Fibroblast of skin of left biceps (primary cell): ENCODE data around the gene RASGRP1.
"Not testable (repeated sequence)": the region's sequence is repeated elsewhere in the genome, so short reads cannot be mapped to it uniquely, and the experiment has no call there.

ENCODE experiments used
- DNase-seq, 2 experiments: peaks; one replicate each; pipeline ENCODE4 v3.0.0-alpha.2; 2013; ENCODE audit warnings: low read depth in 2 of 2

The RASGRP1 gene

GRCh38 chr15:38564557-38565286 lies at the start of gene RASGRP1:
Gene RASGRP1 (minus strand): TSS chr15:38564814. CDS start chr15:38564628, 186 bp downstream.
- no peak for DNase-seq

GRCh38 chr15:38613085-38613484 lies 48.5 kb upstream of the RASGRP1 start:
- no peak for DNase-seq

- no peak for DNase-seq
Observed at GRCh38 chr15:38612159-38612863, 47.7 kb upstream of the RASGRP1 start.

- no peak for DNase-seq
Observed at GRCh38 chr15:38611228-38611627, 46.6 kb upstream of the RASGRP1 start.

- no peak for DNase-seq
Observed at GRCh38 chr15:38610748-38611147, 46.1 kb upstream of the RASGRP1 start.

GRCh38 chr15:38609097-38609738 lies 44.6 kb upstream of the RASGRP1 start:
- DNase-seq = no peak

- DNase-seq = no peak
Observed at GRCh38 chr15:38608682-38609081, 44.1 kb upstream of the RASGRP1 start.

GRCh38 chr15:38605744-38606143 lies 41.1 kb upstream of the RASGRP1 start:
- no peak for DNase-seq

- DNase-seq = no peak
Observed at GRCh38 chr15:38603672-38604071, 39.1 kb upstream of the RASGRP1 start.

GRCh38 chr15:38602910-38603670 lies 38.5 kb upstream of the RASGRP1 start:
- no peak for DNase-seq

- no peak for DNase-seq
Observed at GRCh38 chr15:38600236-38600635, 35.6 kb upstream of the RASGRP1 start.

GRCh38 chr15:38598749-38599148 lies 34.1 kb upstream of the RASGRP1 start:
- DNase-seq = no peak

GRCh38 chr15:38597219-38597800 lies 32.7 kb upstream of the RASGRP1 start:
- no peak for DNase-seq

- DNase-seq = no peak
Observed at GRCh38 chr15:38593524-38593923, 28.9 kb upstream of the RASGRP1 start.

- DNase-seq = peak; percentile 39 to 49
Observed at GRCh38 chr15:38589502-38589901, 24.9 kb upstream of the RASGRP1 start.

- no peak for DNase-seq
Observed at GRCh38 chr15:38588672-38589071, 24.1 kb upstream of the RASGRP1 start.

- DNase-seq = no peak
Observed at GRCh38 chr15:38587214-38587613, 22.6 kb upstream of the RASGRP1 start.

GRCh38 chr15:38586005-38586404 lies 21.4 kb upstream of the RASGRP1 start:
- not testable (repeated sequence) for DNase-seq

GRCh38 chr15:38578626-38579025 lies 14.0 kb upstream of the RASGRP1 start:
- no peak for DNase-seq

- no peak for DNase-seq
Observed at GRCh38 chr15:38577424-38577987, 12.9 kb upstream of the RASGRP1 start.

GRCh38 chr15:38576837-38577236 lies 12.2 kb upstream of the RASGRP1 start:
- DNase-seq = no peak
